Activated CD8-positive, alpha-beta memory T cell treated with anti-CD3 and anti-CD28 coated beads for 4 hours (primary cell): ENCODE results near the gene STX1A.
"Not testable (repeated sequence)": the region's sequence is repeated elsewhere in the genome, so short reads cannot be mapped to it uniquely, and the experiment has no call there.

Source experiments
- DNase-seq, 2 donors: peaks; one replicate each; pipeline ENCODE4 v3.0.0-alpha.2; 2020; ENCODE audit warnings: low read depth in 2 of 2

Gene STX1A

GRCh38 chr7:73735528-73735905 is 16.0 kb upstream of the STX1A start:
- DNase-seq = no peak

GRCh38 chr7:73734619-73735527 is 15.4 kb upstream of the STX1A start:
- peak; percentile 50 to 67 for DNase-seq

- DNase-seq = no peak
Observed at GRCh38 chr7:73732397-73732796, 12.9 kb upstream of the STX1A start.

- DNase-seq = no peak
Observed at GRCh38 chr7:73730485-73730884, 11.0 kb upstream of the STX1A start.

GRCh38 chr7:73728551-73728950 is 9.1 kb upstream of the STX1A start:
- DNase-seq = no peak

- DNase-seq = no peak
Observed at GRCh38 chr7:73727952-73728351, 8.5 kb upstream of the STX1A start.

- DNase-seq = no peak
Observed at GRCh38 chr7:73726083-73726466, 6.6 kb upstream of the STX1A start.

GRCh38 chr7:73723813-73724212 is 4.3 kb upstream of the STX1A start:
- no peak for DNase-seq

- DNase-seq = no peak
Observed at GRCh38 chr7:73722785-73723184, 3.3 kb upstream of the STX1A start.

GRCh38 chr7:73722182-73722581 is 2.7 kb upstream of the STX1A start:
- DNase-seq = not testable (repeated sequence)

- DNase-seq = no peak
Observed at GRCh38 chr7:73721377-73721817, 1.9 kb upstream of the STX1A start.

- DNase-seq = not testable (repeated sequence)
Observed at GRCh38 chr7:73720443-73720842, 974 bp upstream of the STX1A start.

- no peak for DNase-seq
Observed at GRCh38 chr7:73719806-73720169, 319 bp upstream of the STX1A start.

GRCh38 chr7:73718438-73718881 is 1.0 kb downstream of the STX1A start:
- DNase-seq = no peak

GRCh38 chr7:73717991-73718405 is 1.5 kb downstream of the STX1A start:
- peak; percentile 57 to 69 for DNase-seq

- no peak for DNase-seq
Observed at GRCh38 chr7:73717025-73717807, 2.3 kb downstream of the STX1A start.

- DNase-seq = no peak
Observed at GRCh38 chr7:73716318-73716890, 3.1 kb downstream of the STX1A start.

GRCh38 chr7:73715648-73716317 is 3.7 kb downstream of the STX1A start:
- DNase-seq = no peak

GRCh38 chr7:73713319-73713718 is 6.2 kb downstream of the STX1A start:
- not testable (repeated sequence) for DNase-seq

- no peak for DNase-seq
Observed at GRCh38 chr7:73712773-73713172, 6.7 kb downstream of the STX1A start.

GRCh38 chr7:73708961-73709549 is 10.4 kb downstream of the STX1A start:
- no peak for DNase-seq
